Sigmoid colon (tissue), 7 donors: ENCODE data around the gene IFNAR2. TPM values are rescaled to one million over a fixed set of nuclear protein-coding genes. Genes with fewer than 3 reads are reported as not detected.
"Not testable (repeated sequence)": the region's sequence is repeated elsewhere in the genome, so short reads cannot be mapped to it uniquely, and the experiment has no call there.

ENCODE experiments used
- DNase-seq: peaks from one replicate; pipeline ENCODE4 v3.0.0-alpha.2; 2019
- H3K27ac ChIP-seq, 4 donors: fragments of 200-600 bp; sonication (generic); one replicate each; pipeline ENCODE4 v1.5.1; 2016 to 2019; ENCODE audit warnings: mild to moderate bottlenecking in 1 of 4
- H3K27me3 ChIP-seq, 3 donors: fragments of 200-600 bp; sonication (generic); one replicate each; pipeline ENCODE4 v1.5.1; 2019; ENCODE audit warnings: mild to moderate bottlenecking in 1 of 3
- H3K36me3 ChIP-seq, 4 donors: fragments of 200-600 bp; sonication (generic); one replicate each; pipeline ENCODE4 v1.5.1; 2016 to 2019
- H3K4me1 ChIP-seq, 4 donors: fragments of 200-600 bp; sonication (generic); one replicate each; pipeline ENCODE4 v1.5.1; 2017 to 2019
- H3K4me3 ChIP-seq, 4 donors: fragments of 200-600 bp; sonication (generic); one replicate each; pipeline ENCODE4 v1.5.1; 2017 to 2019; ENCODE audit warnings: mild to moderate bottlenecking in 2 of 4, moderate library complexity in 1 of 4
- H3K9me3 ChIP-seq, 4 donors: fragments of 200-600 bp in 3 of 4; sonication (generic) in 3 of 4; one replicate each; pipeline versions ENCODE4 v1.5.1 to v1.6.1; 2013 to 2019
- EP300 ChIP-seq, 4 donors: sonication (generic); formaldehyde crosslinking; IDR thresholded peaks; one replicate each; pipeline ENCODE4 v1.6.1; 2017; ENCODE audit warnings: antibody characterized with exemption in 4 of 4
- POLR2A ChIP-seq, 2 donors: fragments of 450-650 bp; IDR thresholded peaks; one replicate each; pipeline ENCODE4 v1.6.1; 2016; ENCODE audit warnings: antibody characterized with exemption in 2 of 2, mild to moderate bottlenecking in 2 of 2, moderate library complexity in 2 of 2
- POLR2AphosphoS5 ChIP-seq, 4 donors: sonication (generic); formaldehyde crosslinking; IDR thresholded peaks; one replicate each; pipeline ENCODE4 v1.6.1; 2017; ENCODE audit warnings: antibody characterized with exemption in 4 of 4
- WGBS, 2 donors: extraction: QIAGEN DNeasy Blood & Tissue Kit; methylation state at CpG; one replicate each; pipeline ENCODE4 v1.1.7; 2013; 5-methylcytosine and 5-hydroxymethylcytosine counted together
- intact Hi-C: fragments of 100-400 bp; cut with DNase I; formaldehyde crosslinking; loops from one replicate; pipeline ENCODE4 v1.15.1; 2023
- polyA plus RNA-seq, 3 donors: library from polyadenylated mRNA; stranded (reverse); fragments of 200-250 nt; gene quantifications; one replicate each; pipeline ENCODE4 v1.2.3, GENCODE V29; 2013
- total RNA-seq, 4 donors: library from RNA; depleted of rRNA; stranded (reverse); fragments of >200 nt; gene quantifications; one replicate each; pipeline ENCODE4 v1.1.0, GENCODE V29; 2016
- TF ChIP-seq, protein P1 (sequence below), 4 experiments: fragments of 450-650 bp in 3 of 4; fragments of 200-600 bp in 1 of 4; IDR thresholded peaks; one replicate each; pipeline ENCODE4 v1.5.1; 2016 to 2019; ENCODE audit warnings: antibody characterized with exemption in 4 of 4, mild to moderate bottlenecking in 3 of 4, moderate library complexity in 2 of 4
- donor health status: healthy with polysubstance abuse.
- donor health status: Bipolar disorder and iron deficiency.
- donor health status: healthy.

Gene IFNAR2
- total and polyA plus RNA-seq, 7 donors, result 6.6 to 19.0 (median 11.1) TPM

DNA sequence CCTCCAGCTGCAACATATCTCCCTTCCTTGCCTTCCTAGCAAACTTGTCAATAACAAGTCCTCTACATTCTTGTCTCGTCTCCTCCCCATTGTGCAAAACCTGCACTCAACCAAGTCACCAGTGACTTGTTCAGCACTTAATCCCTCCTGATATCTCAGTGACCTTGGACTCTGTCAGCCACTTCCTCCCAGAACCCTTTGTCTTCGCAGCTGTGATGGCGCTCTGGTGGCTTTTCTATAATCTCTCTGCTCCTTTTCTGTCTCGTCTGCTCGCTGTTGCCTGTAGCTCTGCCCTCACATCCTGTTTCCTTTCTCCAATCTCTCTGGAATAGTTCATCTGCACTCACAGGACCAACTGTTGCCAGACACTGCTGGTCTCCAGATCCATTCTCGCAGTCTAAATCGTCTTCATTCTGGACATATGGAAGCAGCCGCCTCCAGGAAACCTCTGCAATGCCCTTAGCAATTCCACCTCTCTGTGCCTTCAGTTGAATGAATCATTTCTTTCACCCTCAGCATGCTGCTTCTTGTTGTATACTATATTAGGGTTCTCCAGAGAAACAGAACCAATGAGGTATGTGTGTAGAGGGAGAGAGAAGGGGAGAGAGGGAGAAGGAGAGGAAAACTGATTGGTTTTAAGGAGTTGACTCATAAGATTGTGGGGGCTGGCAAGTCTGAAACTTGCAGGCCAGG, 17.4 kb upstream of the IFNAR2 start:
- Histone ChIP-seq H3K36me3 (no peaks in the 10 kb centered on the region), H3K27me3 (no peaks in the 10 kb centered on the region), H3K4me1 (no peaks in the 10 kb centered on the region), H3K27ac (no peak overlapping the region), H3K9me3 (no peaks in the 10 kb centered on the region), H3K4me3 (no peak overlapping the region)
- TF ChIP-seq POLR2AphosphoS5 (IDR thresholded peaks at IDR 0.05), result no peak
- no peak for TF ChIP-seq POLR2A (IDR thresholded peaks at IDR 0.05)
- TF ChIP-seq EP300 (IDR thresholded peaks at IDR 0.05), result no peak
- TF ChIP-seq, protein P1, sequence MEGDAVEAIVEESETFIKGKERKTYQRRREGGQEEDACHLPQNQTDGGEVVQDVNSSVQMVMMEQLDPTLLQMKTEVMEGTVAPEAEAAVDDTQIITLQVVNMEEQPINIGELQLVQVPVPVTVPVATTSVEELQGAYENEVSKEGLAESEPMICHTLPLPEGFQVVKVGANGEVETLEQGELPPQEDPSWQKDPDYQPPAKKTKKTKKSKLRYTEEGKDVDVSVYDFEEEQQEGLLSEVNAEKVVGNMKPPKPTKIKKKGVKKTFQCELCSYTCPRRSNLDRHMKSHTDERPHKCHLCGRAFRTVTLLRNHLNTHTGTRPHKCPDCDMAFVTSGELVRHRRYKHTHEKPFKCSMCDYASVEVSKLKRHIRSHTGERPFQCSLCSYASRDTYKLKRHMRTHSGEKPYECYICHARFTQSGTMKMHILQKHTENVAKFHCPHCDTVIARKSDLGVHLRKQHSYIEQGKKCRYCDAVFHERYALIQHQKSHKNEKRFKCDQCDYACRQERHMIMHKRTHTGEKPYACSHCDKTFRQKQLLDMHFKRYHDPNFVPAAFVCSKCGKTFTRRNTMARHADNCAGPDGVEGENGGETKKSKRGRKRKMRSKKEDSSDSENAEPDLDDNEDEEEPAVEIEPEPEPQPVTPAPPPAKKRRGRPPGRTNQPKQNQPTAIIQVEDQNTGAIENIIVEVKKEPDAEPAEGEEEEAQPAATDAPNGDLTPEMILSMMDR (IDR thresholded peaks at IDR 0.05), result no peak
- DNase-seq, result no peak
- 51 to 72% methylated on average over 8 of the region's 8 CpGs for WGBS, 2 donors
- intact Hi-C loops, result no loop called here

DNA sequence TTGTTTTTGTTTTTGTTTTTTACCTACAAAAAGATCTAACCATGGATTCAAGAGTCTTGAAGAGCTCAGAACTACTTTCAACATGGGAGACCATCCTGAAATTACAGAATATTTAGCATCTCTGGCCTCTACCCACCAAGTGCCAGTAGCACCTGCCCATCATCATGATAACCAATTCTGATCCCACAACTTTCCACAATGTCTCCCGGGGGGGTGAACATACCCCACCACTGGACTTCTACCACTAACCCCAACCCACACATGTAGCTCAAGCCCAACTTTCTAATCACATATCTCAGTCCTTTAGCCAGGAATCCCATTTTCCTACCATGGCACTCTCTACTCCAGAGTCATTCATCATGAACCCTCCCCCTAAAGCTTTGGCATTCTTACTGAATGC, 15.7 kb upstream of the IFNAR2 start:
- no peaks in the 10 kb centered on the region for H3K4me1 ChIP-seq
- no peak for DNase-seq

DNA sequence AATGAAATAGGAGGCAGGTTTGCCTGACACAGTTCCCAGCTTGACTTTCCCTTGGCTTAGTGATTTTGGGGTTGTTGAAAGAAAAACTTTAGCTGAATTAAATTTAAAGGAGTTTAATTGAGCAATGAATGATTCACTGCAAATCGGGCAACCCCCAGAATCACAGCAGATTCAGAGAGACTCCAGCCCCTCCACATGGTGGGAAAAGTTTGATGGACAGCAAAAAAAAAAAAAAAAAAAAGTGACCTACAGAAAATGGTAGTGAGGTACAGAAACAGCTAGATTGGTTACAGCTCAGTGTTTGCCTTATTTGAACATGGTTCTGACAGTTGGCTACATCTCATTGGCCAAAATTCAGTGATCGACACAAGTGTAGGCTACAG, 12.6 kb upstream of the IFNAR2 start:
- DNase-seq, result no peak
- WGBS, 2 donors, result 92 to 97% methylated on average over 2 of the region's 2 CpGs
- no peak overlapping the region for H3K27ac ChIP-seq

More for the DNA sequence above, 15.7 kb upstream of the IFNAR2 start:
- H3K36me3 ChIP-seq, result no peaks in the 10 kb centered on the region
- no peaks in the 10 kb centered on the region for H3K27me3 ChIP-seq
- no peak overlapping the region for H3K4me3 ChIP-seq
- intact Hi-C loops, result no loop called here
- H3K27ac ChIP-seq, result no peak overlapping the region
- no peaks in the 10 kb centered on the region for H3K9me3 ChIP-seq
- no peak for TF ChIP-seq EP300 (IDR thresholded peaks at IDR 0.05)
- TF ChIP-seq POLR2A (IDR thresholded peaks at IDR 0.05), result no peak
- TF ChIP-seq POLR2AphosphoS5 (IDR thresholded peaks at IDR 0.05), result no peak
- TF ChIP-seq, protein P1 (IDR thresholded peaks at IDR 0.05), result no peak
- WGBS, 2 donors, result 95 to 97% methylated on average over 1 of the region's 1 CpG

DNA sequence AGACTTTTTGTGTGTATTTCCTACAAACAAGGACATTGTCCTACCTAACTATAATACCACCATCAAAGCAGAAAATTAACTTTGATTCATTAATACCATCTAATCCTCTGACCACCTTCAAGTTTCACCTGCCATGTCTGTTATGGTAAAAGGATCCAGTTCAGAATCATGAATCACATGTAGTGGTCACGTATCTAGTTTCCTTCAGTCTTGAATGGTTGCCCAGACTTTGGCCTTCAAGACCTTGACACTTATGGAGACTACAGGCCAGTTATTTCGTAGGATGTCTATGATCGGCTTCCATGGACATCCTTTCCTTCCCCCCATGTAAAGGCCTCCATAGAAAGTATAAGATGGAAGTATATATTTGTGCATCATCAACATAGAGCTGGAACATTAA, 10.4 kb upstream of the IFNAR2 start:
- Histone ChIP-seq H3K4me1 (no peaks in the 10 kb centered on the region), H3K27ac (no peak overlapping the region), H3K4me3 (no peak overlapping the region), H3K9me3 (no peaks in the 10 kb centered on the region), H3K27me3 (no peaks in the 10 kb centered on the region), H3K36me3 (no peaks in the 10 kb centered on the region)
- DNase-seq, result no peak
- intact Hi-C loops, result no loop called here
- TF ChIP-seq POLR2A (IDR thresholded peaks at IDR 0.05) (no peak), EP300 (IDR thresholded peaks at IDR 0.05) (no peak)
- 96 to 97% methylated on average over 3 of the region's 3 CpGs for WGBS, 2 donors

More for the DNA sequence above, 12.6 kb upstream of the IFNAR2 start:
- H3K9me3 ChIP-seq, result no peaks in the 10 kb centered on the region
- intact Hi-C loops, result no loop called here
- no peak overlapping the region for H3K4me3 ChIP-seq
- no peaks in the 10 kb centered on the region for H3K36me3 ChIP-seq
- no peaks in the 10 kb centered on the region for H3K4me1 ChIP-seq
- H3K27me3 ChIP-seq, result no peaks in the 10 kb centered on the region
- TF ChIP-seq EP300 (IDR thresholded peaks at IDR 0.05), result no peak
- TF ChIP-seq, protein P1 (IDR thresholded peaks at IDR 0.05), result no peak
- TF ChIP-seq POLR2A (IDR thresholded peaks at IDR 0.05), result no peak
- no peak for TF ChIP-seq POLR2AphosphoS5 (IDR thresholded peaks at IDR 0.05)

DNA sequence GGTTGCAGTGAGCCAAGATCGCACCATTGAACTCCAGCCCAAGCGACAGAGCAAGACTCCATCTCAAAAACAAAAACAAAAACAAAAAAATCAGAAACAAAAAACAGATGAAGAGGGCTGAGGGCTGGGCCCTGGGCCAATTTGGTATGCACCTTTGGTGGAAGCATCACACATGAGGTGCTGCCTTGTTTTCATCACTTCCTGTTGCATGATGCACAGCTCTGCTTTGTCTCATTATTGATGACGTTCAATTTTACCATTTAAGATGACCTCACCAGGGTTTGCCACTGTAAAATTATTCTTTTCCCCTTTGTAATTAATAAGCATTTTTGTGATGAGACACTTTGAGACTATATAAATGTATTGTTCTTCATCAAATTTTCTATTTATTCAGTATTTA, 9.8 kb upstream of the IFNAR2 start:
- WGBS, 2 donors, result 89 to 93% methylated on average over 3 of the region's 3 CpGs
- H3K36me3 ChIP-seq, result no peaks in the 10 kb centered on the region
- H3K27ac ChIP-seq, result no peak overlapping the region
- no peak overlapping the region for H3K4me3 ChIP-seq
- intact Hi-C loops, result no loop called here
- H3K4me1 ChIP-seq, result no peaks in the 10 kb centered on the region
- TF ChIP-seq POLR2AphosphoS5 (IDR thresholded peaks at IDR 0.05) (no peak), POLR2A (IDR thresholded peaks at IDR 0.05) (no peak), EP300 (IDR thresholded peaks at IDR 0.05) (no peak)
- TF ChIP-seq, protein P1 (IDR thresholded peaks at IDR 0.05), result no peak
- no peaks in the 10 kb centered on the region for H3K27me3 ChIP-seq
- no peak for DNase-seq
- H3K9me3 ChIP-seq, result no peaks in the 10 kb centered on the region

DNA sequence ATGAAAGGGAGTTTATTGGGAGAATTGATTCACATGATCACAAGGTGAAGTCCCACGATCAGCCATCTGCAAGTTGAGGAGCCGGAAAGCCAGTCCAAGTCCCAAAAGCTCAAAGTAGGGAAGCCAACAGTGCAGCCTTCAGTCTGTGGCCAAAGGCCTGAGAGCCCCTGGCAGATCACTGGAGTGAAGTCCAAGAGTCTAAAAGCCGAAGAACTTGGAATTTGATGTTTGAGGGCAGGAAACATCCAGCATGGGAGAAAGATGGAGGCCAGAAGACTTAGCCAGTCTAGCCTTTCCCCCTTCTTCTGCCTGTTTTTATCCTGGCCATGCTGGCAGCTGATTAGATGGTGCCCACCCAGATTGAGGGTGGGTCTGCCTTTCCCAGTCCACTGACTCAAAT, 4.4 kb upstream of the IFNAR2 start:
- 95 to 98% methylated on average over 3 of the region's 3 CpGs for WGBS, 2 donors
- DNase-seq, result not testable (repeated sequence)

More for the DNA sequence above, 4.4 kb upstream of the IFNAR2 start:
- H3K9me3 ChIP-seq, H3K36me3 ChIP-seq, H3K4me3 ChIP-seq, intact Hi-C loops, H3K27ac ChIP-seq, H3K4me1 ChIP-seq, H3K27me3 ChIP-seq: not testable (repeated sequence)
